ENCODE data around the gene PHKA2.
A peak's percentile ranks its signal among the peaks of the same experiment; 100 is the strongest.
"Not testable (repeated sequence)": the region's sequence is repeated elsewhere in the genome, so short reads cannot be mapped to it uniquely, and the experiment has no call there.

The PHKA2 gene

GRCh38 chrX:18983666-18984380 is at the start of gene PHKA2:
Gene PHKA2 (minus strand): TSS chrX:18984114. CDS start chrX:18983932, 182 bp downstream.
- no peak for DNase-seq

- no peak for DNase-seq
These were observed 46.9 kb upstream of the PHKA2 start for GRCh38 chrX:19030805-19031204.

GRCh38 chrX:19028560-19028959 is 44.6 kb upstream of the PHKA2 start:
- no peak for DNase-seq

- no peak for DNase-seq
These were observed 40.5 kb upstream of the PHKA2 start for GRCh38 chrX:19024366-19024765.

GRCh38 chrX:19019996-19020395 is 36.1 kb upstream of the PHKA2 start:
- no peak for DNase-seq

GRCh38 chrX:19017271-19017670 is 33.4 kb upstream of the PHKA2 start:
- DNase-seq, result no peak

GRCh38 chrX:19016614-19017013 is 32.7 kb upstream of the PHKA2 start:
- DNase-seq, result not testable (repeated sequence)

GRCh38 chrX:19007868-19008267 is 24.0 kb upstream of the PHKA2 start:
- DNase-seq, result no peak

- no peak for DNase-seq
These were observed 23.1 kb upstream of the PHKA2 start for GRCh38 chrX:19007011-19007410.

- DNase-seq, result no peak
These were observed 22.0 kb upstream of the PHKA2 start for GRCh38 chrX:19005909-19006308.

- DNase-seq, result no peak
These were observed 19.8 kb upstream of the PHKA2 start for GRCh38 chrX:19003756-19004155.

- DNase-seq, result no peak
These were observed 14.7 kb upstream of the PHKA2 start for GRCh38 chrX:18998653-18999052.

- no peak for DNase-seq
These were observed 14.0 kb upstream of the PHKA2 start for GRCh38 chrX:18997916-18998315.

- no peak for DNase-seq
These were observed 12.6 kb upstream of the PHKA2 start for GRCh38 chrX:18996536-18996935.

- DNase-seq, result no peak
These were observed 11.3 kb upstream of the PHKA2 start for GRCh38 chrX:18995221-18995620.

GRCh38 chrX:18994713-18995112 is 10.8 kb upstream of the PHKA2 start:
- no peak for DNase-seq

- DNase-seq, result no peak
These were observed 8.9 kb upstream of the PHKA2 start for GRCh38 chrX:18992829-18993228.

- no peak for DNase-seq
These were observed 1.2 kb upstream of the PHKA2 start for GRCh38 chrX:18985186-18985435.

- peak; percentile 36 for DNase-seq
These were observed 669 bp upstream of the PHKA2 start for GRCh38 chrX:18984381-18985185.

GRCh38 chrX:18981124-18981807 is 2.6 kb downstream of the PHKA2 start:
- no peak for DNase-seq

- DNase-seq, result not testable (repeated sequence)
These were observed 3.7 kb downstream of the PHKA2 start for GRCh38 chrX:18980262-18980661.

- DNase-seq, result no peak
These were observed 8.9 kb downstream of the PHKA2 start for GRCh38 chrX:18974993-18975392.

GRCh38 chrX:18973527-18974192 is 10.3 kb downstream of the PHKA2 start:
- DNase-seq, result peak; percentile 10

GRCh38 chrX:18971506-18971905 is 12.4 kb downstream of the PHKA2 start:
- no peak for DNase-seq

Measured in NCI-H2029 treated with DMSO at 0.1 percent for 48 hours (cell line).